Ovary (tissue), 3 donors: ENCODE results near the gene RNF208.

Experiments used
- EP300 ChIP-seq: sonication (generic); formaldehyde crosslinking; IDR thresholded peaks from one replicate; pipeline ENCODE4 v1.6.1; 2017; ENCODE audit warnings: antibody characterized with exemption
- POLR2A ChIP-seq: fragments of 450-650 bp; IDR thresholded peaks from one replicate; pipeline ENCODE4 v1.6.1; 2017; ENCODE audit warnings: antibody characterized with exemption, mild to moderate bottlenecking, moderate library complexity
- TF ChIP-seq, protein P1 (sequence below), 3 donors: fragments of 450-650 bp in 2 of 3; fragments of 200-600 bp in 1 of 3; IDR thresholded peaks; one replicate each; pipeline versions ENCODE4 v1.5.1 to v1.8.0; 2016 to 2022; ENCODE audit warnings: antibody characterized with exemption in 3 of 3, mild to moderate bottlenecking in 1 of 3
- donor health status: DM: no; HTN: no; CAD: no.

DNA sequence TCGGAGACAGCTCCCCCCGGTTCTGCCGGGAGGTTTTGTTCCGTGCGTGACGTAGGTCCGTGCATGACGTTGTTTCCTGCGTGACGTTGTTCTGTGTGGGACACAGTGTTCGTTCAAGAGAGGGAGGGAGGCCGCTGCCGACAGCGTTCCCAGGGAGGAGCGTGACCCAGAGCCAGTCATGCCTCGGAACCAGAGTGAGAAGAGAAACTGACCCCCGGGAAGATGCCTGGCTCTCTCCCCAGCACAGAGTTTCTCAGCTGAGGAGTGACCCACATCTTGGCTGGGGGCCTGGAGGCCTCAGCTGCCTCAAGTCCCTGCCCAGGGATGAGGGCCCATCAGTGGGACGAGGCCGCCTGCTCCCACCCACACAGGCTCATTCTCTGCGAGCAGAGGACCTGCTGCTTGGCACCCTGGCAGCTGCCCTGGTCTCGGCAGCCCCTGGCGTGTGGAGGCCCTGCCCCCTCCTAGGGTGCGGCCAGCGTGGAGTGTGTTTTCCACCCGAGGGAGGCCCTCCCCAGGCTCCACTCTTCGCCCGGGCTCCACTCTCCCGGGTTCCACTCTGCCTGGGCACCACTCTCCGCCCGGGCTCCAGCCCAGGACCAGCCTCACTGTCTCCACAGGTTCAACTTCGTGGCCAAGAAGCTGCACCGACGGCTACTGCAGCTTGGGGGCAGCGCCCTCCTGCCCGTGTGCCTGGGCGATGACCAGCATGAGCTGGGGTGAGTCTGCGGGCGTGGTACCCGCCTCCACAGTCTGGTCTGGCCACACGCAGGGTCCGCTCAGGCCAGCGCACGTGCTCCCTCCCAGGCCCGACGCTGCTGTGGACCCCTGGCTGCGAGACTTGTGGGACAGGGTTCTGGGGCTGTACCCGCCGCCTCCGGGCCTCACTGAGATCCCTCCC is 8.6 kb downstream of the RNF208 start:
- TF ChIP-seq, protein P1, sequence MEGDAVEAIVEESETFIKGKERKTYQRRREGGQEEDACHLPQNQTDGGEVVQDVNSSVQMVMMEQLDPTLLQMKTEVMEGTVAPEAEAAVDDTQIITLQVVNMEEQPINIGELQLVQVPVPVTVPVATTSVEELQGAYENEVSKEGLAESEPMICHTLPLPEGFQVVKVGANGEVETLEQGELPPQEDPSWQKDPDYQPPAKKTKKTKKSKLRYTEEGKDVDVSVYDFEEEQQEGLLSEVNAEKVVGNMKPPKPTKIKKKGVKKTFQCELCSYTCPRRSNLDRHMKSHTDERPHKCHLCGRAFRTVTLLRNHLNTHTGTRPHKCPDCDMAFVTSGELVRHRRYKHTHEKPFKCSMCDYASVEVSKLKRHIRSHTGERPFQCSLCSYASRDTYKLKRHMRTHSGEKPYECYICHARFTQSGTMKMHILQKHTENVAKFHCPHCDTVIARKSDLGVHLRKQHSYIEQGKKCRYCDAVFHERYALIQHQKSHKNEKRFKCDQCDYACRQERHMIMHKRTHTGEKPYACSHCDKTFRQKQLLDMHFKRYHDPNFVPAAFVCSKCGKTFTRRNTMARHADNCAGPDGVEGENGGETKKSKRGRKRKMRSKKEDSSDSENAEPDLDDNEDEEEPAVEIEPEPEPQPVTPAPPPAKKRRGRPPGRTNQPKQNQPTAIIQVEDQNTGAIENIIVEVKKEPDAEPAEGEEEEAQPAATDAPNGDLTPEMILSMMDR (IDR thresholded peaks at IDR 0.05), result no peak
- TF ChIP-seq EP300, result no peak
- TF ChIP-seq POLR2A, result no peak
